ENCODE measurements around the gene DAGLB. TPM values are rescaled to one million over a fixed set of nuclear protein-coding genes. Genes with fewer than 3 reads are reported as not detected.
"Not testable (repeated sequence)": the region's sequence is repeated elsewhere in the genome, so short reads cannot be mapped to it uniquely, and the experiment has no call there.

The DAGLB gene
- total RNA-seq, 1 donor from 2014 or later, result 6.0 TPM

DNA sequence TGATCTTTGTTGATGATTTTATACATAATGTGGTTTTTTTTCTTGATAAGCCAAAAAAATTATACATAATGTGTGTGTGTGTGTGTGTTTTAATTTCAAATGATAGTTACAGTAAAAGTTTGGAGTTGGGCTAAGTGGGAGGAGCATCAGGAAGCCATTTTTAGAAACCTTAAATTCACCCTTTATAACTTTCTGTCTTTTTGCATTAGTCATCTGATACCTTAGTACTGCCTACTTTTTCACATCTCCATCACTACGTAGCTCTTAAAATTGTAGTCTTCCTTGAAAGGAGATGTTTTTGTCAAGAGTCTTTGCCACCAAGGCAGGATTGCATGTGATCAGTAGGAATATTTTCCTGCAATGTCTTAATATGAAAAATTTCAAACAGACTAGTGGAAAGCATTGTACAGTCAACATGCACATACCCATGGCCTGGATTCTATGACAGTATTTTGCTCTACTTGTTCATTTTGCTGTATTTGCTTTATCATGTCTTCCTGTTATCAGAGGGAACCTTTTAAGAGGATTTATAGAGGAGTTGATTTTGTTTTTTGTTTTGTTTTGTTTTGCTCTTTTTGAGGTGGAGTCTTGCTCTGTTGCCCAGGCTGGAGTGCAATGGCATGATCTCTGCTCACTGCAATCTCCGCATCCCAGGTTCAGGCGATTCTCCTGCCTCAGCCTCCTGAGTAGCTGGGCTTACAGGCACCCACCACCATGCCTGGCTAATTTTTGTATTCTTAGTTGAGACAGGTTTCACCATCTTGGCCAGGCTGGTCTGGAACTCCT lies 67.3 kb downstream of the DAGLB start:
- no peaks in the 10 kb centered on the region for H3K36me3 ChIP-seq
- H3K27me3 ChIP-seq (ENCODE audit: low read depth), result no peaks in the 10 kb centered on the region
- no peaks in the 10 kb centered on the region for H3K9me3 ChIP-seq (replicated peaks)
- intact Hi-C loops (cut with micrococcal nuclease), result no loop called here
- H3K4me3 ChIP-seq, result no peak overlapping the region
- H3K27ac ChIP-seq (replicated peaks), result no peak overlapping the region
- TF ChIP-seq, protein P1, sequence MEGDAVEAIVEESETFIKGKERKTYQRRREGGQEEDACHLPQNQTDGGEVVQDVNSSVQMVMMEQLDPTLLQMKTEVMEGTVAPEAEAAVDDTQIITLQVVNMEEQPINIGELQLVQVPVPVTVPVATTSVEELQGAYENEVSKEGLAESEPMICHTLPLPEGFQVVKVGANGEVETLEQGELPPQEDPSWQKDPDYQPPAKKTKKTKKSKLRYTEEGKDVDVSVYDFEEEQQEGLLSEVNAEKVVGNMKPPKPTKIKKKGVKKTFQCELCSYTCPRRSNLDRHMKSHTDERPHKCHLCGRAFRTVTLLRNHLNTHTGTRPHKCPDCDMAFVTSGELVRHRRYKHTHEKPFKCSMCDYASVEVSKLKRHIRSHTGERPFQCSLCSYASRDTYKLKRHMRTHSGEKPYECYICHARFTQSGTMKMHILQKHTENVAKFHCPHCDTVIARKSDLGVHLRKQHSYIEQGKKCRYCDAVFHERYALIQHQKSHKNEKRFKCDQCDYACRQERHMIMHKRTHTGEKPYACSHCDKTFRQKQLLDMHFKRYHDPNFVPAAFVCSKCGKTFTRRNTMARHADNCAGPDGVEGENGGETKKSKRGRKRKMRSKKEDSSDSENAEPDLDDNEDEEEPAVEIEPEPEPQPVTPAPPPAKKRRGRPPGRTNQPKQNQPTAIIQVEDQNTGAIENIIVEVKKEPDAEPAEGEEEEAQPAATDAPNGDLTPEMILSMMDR (IDR thresholded peaks at IDR 0.05; ENCODE audit: borderline replicate concordance), result no peak
- no peak for DNase-seq
- peaks cover 100% of the 10 kb centered on the region for H3K4me1 ChIP-seq

DNA sequence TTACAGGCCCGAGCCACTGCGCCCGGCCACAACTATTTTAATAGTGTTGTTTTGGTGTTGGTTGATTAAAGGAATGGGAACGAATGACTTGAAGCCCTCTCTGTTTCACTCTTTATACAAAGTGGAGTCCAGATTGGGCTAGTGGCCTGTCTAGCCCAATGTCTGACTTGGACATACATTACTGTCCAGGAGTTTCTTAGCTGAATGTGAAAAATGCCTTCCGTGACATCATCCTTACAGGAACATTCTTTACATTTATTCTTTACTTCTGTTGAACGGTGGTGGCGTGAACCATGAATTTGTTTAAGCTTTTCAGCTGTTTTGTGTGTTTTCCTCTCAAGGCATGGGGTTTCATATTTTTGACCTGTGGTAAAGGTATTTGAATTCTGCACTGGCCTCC lies 67.9 kb downstream of the DAGLB start:
- no peak overlapping the region for H3K27ac ChIP-seq (replicated peaks)
- H3K36me3 ChIP-seq, result no peaks in the 10 kb centered on the region
- no peaks in the 10 kb centered on the region for H3K9me3 ChIP-seq (replicated peaks)
- DNase-seq, result no peak
- no peak overlapping the region for H3K4me3 ChIP-seq
- H3K4me1 ChIP-seq, result peaks cover 100% of the 10 kb centered on the region
- intact Hi-C loops (cut with micrococcal nuclease), result no loop called here
- H3K27me3 ChIP-seq (ENCODE audit: low read depth), result no peaks in the 10 kb centered on the region
- TF ChIP-seq, protein P1 (IDR thresholded peaks at IDR 0.05; ENCODE audit: borderline replicate concordance), result no peak

DNA sequence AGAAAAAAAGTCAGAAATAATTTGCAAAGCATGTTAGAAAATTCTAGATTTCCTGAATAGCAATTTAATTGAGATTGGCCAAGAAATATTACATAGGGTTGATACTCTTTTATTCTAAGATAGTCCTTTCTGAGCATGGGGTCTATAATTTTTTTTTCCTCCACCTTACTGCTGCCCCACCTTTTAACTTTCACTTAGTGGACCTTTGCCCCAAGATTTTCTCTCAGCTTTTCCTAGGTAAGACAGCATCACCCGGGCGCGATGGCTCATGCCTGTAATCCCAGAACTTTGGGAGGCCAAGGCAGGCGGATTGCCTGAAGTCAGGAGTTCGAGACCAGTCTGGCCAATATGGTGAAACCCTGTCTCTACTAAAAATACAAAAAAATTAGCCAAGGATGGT lies 69.2 kb downstream of the DAGLB start:
- H3K27me3 ChIP-seq (ENCODE audit: low read depth); H3K36me3 ChIP-seq; intact Hi-C loops (cut with micrococcal nuclease); DNase-seq; H3K4me3 ChIP-seq; H3K27ac ChIP-seq (replicated peaks); H3K9me3 ChIP-seq (replicated peaks): not testable (repeated sequence)
- H3K4me1 ChIP-seq, result peaks cover 91% of the 10 kb centered on the region

DNA sequence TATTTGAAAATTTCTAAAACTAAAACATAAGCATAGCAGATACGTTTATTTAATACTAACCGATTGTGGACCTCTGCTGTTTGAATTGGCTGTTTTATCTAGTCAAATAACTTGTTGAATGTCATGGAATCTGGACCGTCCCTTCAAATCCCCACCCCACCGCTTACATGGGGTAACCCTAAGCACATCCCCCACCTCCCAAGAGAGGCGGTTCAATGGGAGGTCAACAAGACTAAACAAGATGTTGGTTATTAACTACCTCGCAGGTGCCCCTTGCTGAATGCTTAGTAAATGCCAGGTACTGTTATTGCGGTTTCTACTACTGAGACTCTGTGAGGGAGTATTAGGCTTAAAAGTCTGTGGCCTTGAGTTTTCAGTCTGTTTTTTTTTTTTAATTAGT lies 70.9 kb downstream of the DAGLB start:
- no peak overlapping the region for H3K27ac ChIP-seq (replicated peaks)
- H3K36me3 ChIP-seq, result no peaks in the 10 kb centered on the region
- H3K9me3 ChIP-seq (replicated peaks), result no peaks in the 10 kb centered on the region
- peaks cover 74% of the 10 kb centered on the region for H3K4me1 ChIP-seq
- H3K4me3 ChIP-seq, result peak overlapping the region; percentile 74
- H3K27me3 ChIP-seq (ENCODE audit: low read depth), result no peaks in the 10 kb centered on the region
- no peak for DNase-seq
- intact Hi-C loops (cut with micrococcal nuclease), result no loop called here
- TF ChIP-seq, protein P1 (IDR thresholded peaks at IDR 0.05; ENCODE audit: borderline replicate concordance), result no peak

- no peak for DNase-seq
- peak overlapping the region; percentile 97 for H3K27ac ChIP-seq (replicated peaks)
- TF ChIP-seq, protein P1 (IDR thresholded peaks at IDR 0.05; ENCODE audit: borderline replicate concordance), result no peak
- no peaks in the 10 kb centered on the region for H3K9me3 ChIP-seq (replicated peaks)
- H3K27me3 ChIP-seq (ENCODE audit: low read depth), result no peaks in the 10 kb centered on the region
- intact Hi-C loops (cut with micrococcal nuclease), result no loop called here
- H3K36me3 ChIP-seq, result no peaks in the 10 kb centered on the region
- H3K4me1 ChIP-seq, result peaks cover 61% of the 10 kb centered on the region
- H3K4me3 ChIP-seq, result peak overlapping the region; percentile 74
These were observed 72.2 kb downstream of the DAGLB start for GRCh38 chr7:6375348-6376101.

Measured in left ventricle myocardium inferior (tissue), 1 donor.